GM19351 (cell line): ENCODE data around the gene FOXK1.
"Not testable (repeated sequence)": the region's sequence is repeated elsewhere in the genome, so short reads cannot be mapped to it uniquely, and the experiment has no call there.

Experiments used
- ATAC-seq: cut with Tn5 transposase; IDR thresholded peaks from one replicate; pipeline ENCODE4 v1.9.1; 2021; ENCODE audit warnings: mild to moderate bottlenecking, moderate library complexity; ENCODE audit not compliant: unreplicated experiment

The FOXK1 gene

DNA sequence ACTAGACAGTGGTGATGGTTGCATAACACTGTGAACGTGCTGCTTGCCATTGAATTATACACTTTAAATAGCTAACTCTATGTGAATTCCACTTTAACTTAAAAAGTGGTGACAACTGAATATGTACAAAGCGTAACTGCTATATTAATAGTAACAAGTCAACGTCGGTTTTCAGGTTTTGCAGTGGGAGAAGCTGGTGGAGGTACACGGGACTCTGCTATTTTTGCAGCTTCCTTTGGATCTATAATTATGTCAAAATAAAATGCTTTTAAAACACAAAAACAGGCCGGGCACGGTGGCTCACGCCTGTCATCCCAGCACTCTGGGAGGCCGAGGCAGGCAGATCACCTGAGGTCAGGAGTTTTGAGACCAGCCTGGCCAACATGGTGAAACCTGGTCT is 114.4 kb downstream of the FOXK1 start:
- ATAC-seq: no peak

DNA sequence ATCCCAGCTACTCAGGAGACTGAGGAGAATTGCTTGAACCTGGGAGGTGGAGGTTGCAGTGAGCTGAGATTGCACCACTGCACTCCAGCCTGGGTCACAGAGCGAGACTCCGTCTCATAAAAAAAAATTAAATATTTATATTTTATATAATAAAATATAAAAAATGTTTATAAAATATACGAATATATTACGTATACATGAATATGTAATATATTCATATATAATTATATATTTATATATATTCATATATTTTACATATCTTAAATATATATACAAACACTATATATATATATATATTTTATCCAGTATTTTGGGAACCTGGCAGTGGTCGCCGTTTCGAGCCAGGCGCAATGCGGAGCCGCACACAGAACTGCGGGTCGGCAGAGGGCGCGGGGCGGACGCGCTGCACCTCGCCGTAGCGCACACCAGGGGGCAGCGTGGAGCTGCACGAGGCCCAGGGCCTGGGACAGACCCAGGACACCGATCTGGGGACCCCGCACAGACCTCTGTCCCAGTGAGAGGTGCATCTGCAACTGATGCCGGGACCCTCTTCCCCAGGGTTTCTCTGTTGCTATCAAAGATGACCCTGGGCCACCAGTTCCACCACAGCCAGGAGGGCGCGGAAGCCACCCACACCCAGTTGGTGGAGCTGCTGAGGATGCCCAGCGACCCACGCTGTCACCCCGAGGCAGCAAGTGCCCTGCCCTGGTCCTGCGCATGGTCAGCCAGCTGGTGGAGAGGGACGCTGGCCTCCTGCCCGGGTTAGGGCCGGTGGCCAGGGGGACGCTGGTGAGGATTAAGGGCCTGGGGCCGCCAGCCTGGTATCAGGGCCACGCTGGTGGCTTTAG is 116.0 kb downstream of the FOXK1 start:
- peak; percentile 90 for ATAC-seq

DNA sequence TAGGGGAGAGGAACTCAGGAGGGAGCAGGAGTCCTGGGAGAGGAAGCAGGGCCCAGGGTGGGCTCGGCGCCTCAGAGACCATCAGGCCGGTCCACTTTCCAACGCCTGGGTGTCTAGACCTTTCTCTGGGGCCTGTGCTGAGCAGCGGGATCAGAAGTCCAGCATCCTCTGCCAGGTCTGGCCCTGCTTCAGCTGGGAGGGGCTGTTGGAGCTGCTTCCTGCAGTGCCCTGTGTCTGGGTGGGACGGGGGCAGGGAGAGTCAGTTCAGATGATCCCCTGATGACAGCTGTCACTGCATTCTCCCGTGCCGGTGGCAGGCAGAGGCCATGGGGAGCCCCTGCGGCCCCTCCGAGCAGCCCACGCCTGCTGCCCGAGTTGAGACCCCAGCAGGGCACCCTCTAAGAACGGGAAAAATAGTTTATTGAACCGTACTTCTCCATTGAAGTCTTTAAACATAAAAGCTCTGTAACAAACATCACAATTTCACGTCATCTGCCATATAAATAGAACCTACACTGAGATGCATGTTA is 116.7 kb downstream of the FOXK1 start:
- no peak for ATAC-seq

DNA sequence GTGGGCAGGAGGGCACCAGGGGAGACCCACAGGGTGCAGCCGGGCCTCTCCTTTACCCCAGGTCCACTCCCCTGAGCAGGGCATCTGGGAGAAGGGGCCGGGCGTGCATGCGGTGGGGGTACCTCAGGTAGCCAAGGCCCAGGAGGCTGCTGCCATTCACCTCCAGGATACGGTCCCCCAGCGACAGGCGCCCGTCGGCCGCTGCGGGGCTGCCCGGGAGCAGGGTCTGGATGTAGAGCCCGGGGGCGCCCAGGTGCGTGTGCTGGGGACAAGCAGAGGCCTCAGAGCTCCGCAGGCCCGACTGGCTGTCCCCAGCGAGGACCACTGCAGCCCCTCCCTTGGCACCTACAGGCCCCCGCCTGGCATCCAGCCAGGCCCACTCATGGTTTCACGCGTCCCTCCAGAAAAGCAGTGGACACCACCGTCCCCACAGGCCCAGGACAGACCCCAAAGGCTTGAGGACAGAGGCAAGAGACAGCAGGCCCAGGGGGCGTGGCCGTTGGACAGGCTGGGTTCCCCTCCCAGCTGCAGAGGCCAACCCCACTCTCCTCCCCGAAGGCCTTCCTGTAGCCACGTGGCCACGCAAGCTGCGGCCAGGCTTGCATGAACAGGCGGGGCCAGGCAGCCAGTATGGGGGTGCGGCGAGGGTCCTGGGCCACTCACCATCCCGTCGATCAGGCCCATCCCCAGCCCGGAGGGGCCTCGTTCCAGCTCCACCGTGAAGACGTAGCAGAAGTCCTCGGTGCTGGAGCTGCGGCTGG is 117.6 kb downstream of the FOXK1 start:
- ATAC-seq: no peak

DNA sequence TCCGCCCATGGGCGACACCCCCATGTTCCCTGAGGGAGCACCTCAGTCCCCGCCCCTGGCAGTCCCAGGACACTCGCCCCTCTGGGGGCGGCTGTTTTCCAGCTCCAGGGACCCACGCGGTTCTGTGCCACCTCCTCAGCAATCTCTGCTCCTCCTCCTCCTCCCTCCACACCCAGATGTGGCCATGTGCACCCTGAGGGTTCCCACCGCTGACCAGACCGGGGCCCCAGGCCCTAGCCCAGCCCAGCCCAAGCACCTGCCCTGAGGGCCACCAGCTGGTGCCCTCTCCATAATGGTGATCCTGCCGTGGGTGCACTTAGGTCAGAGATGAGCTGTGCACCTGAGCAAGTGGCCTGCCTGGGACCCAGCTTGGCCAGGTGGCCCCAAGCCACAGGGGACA is 118.4 kb downstream of the FOXK1 start:
- no peak for ATAC-seq

DNA sequence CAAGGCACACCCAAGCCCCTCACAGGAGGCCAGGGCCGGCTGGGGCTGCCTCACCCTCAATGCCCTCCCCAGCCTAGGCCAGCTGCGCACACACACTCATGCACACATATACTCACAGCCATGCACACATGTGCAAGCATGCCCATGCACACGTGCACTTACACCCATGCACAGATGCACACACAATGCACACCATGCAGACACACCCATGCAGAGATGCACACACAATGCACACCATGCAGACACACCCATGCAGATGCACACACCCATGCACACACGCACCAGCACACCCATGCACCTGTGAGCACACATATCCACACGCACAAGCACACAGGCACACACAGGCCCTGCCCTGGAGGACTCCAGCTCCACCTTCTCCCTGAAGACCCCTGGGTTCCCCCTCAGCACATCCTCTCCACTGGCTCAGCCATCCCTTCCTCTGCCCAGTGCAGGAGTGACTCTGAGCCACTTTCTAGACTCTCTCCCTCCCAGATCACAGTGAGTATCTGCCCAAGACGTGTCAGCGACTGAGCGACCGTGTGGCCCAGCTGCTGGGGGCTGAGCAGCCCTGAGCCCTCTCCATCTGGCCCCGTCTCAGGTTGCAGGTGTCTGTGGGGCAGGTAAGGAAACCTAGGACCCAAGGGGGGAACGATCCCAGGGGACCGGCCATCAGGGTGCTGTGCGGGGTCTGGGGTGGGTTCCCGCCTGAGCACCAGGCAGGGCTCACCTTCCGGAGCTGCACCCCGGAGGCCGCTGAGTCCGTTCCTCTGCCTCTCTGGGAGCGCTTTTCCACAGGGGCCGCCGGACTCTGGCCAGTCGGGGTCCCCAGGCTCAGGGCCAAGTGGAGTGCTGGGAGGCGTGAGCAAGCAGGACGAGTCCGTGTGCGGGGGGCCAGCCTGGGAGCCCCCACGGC is 119.1 kb downstream of the FOXK1 start:
- ATAC-seq: no peak

DNA sequence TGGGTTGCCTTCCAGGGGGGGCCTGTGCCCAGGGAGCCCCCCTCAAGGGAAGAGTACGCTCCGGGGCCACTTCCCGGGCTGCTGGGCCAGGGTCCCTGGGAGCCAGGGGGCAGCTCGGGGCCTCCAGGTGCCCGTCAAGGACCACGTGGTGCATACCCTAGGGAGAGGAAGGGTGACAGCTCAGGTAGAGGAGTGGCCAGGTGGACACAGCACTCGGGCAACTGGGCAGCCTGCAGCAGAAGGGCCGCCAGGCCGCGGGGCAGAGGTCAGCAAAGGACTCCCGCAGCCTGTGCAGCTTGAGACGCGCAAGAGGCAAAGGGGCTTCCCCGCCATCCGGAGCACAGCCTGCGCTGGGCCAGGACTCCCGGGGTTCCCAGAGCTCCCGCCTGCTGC is 119.7 kb downstream of the FOXK1 start:
- no peak for ATAC-seq

DNA sequence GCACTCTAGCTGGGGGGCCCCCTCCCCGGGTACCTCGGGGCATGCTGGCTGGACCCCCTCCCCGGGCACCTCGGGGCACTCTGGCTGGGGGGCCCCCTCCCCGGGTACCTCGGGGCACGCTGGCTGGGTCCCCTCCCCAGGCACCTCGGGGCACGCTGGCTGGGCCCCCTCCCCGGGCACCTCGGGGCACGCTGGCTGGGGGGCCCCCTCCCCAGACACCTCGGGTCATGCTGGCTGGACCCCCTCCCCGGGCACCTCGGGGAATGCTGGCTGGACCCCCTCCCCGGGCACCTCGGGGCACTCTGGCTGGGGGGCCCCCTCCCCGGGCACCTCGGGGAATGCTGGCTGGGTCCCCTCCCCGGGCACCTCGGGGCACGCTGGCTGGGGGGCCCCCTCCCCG is 120.5 kb downstream of the FOXK1 start:
- not testable (repeated sequence) for ATAC-seq

DNA sequence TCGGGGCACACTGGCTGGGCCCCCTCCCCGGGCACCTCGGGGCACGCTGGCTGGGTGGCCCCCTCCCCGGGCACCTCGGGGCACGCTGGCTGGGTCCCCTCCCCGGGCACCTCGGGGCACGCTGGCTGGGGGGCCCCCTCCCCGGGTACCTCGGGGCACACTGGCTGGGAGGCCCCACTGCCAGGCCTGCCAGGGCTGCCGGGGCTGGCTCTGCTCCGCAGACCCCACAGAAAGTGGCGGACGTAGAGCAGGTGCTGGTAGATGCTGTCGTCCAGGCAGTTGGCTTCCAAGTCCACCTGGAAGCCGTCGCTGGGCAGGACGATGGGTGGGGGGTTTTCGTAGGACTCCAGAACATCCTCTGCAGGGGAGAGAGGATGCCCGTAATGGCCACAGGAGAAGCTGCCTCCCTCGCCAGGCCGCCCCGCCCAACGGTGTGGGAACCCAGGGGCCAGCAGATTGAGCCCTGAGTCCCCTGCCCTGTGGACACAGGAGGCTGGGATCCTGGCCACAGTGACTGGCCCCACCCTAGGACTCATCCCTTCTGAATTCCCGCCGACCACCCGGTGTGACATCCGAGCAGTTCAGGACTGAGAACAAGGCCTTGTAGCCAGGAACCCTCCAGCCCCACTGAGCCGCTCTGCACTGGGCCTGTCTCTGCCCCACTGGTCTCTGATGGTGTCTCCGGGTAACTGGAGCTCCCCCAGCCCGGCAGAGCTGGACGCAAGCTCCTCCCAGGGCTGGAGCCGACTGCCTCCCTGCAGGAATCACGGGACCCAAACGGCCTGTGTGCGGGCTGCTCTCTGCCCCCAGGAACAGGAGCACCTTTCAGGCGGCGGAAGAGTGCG is 121.5 kb downstream of the FOXK1 start:
- no peak for ATAC-seq

DNA sequence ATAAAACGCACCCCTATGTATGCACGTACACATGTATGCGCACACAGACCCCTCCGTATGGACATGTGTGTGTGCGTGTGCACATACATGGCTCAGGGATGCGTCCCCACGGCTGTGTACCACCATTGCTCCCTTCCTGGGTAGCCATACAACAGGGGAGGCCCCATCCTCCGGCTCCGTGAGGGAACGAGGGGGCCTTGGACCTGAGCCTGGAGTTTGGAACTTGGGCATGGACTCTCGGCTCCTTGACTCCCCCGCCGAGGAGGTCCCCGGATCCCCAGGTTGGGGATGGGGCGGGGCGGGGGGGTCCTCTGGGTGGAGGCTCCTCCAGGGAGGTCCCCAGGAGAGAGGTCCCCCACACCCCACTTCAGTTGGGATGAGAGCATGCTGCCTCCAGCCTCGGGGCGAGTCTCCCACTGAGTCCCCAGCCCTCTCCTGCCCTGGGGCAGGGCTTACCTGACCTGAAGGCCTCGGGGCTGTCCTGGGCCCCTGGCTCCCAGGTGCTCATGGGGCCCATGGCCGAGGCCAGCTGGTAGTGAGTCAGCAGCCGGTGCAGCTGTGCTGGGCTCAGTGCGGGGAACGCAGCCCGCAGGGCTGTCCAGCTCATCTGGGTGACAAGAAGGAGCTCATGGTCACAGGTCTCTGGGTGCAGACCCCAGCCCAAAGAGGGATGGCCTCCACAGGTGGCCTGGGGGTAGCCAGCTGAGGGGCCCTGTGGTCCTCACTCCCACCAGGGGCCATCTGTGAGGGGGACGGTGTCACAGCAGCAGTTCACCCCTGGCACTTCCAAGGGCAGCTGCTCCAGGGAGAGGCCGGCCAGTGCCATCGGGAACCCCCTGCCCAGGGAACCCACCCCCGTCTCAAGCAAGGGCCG is 123.3 kb downstream of the FOXK1 start:
- ATAC-seq: no peak

DNA sequence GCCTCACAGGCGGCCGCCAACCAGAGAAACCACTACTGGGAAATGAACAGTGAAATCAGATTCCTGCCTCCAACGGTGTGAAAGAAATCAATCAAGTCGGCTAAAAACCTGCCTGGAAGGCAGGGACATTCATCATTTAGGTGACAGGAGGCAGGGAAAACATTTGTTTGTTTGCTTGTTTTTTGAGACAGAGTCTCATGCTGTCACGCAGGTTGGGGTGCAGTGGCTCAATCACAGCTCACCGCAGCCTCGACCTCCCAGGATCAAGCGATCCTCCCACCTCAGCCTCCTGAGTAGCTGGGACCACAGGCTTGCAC is 123.8 kb downstream of the FOXK1 start:
- ATAC-seq: no peak

DNA sequence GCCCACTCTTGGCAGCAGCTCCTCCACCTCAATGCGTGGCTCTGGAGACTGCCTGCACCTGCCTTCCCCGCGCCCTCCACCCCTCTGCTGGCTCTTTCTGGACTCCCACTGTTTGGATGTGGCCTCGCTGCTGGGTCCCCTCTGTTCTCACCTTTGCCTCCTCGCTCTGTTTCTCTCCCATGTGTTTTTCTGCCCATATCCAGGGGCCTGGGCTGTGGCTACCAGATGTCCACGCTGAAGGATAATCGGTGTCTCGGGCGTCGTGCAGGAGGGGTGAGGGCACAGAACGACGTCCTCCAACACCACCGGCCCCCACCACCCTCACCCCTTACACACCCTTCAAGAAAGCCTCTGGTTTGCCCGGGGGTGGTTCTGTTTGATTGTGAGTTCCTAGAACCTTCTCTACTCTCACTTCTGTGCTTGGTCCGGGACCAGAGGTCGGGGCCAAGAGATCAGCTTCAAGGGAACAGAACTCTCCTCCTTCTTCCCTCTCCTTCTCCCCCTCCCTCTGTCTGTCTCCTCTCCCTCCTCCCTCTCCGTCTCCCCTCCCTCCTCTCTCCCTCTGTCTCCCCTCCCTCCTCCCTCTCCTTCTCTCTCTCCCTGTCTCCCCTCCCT is 125.0 kb downstream of the FOXK1 start:
- no peak for ATAC-seq

DNA sequence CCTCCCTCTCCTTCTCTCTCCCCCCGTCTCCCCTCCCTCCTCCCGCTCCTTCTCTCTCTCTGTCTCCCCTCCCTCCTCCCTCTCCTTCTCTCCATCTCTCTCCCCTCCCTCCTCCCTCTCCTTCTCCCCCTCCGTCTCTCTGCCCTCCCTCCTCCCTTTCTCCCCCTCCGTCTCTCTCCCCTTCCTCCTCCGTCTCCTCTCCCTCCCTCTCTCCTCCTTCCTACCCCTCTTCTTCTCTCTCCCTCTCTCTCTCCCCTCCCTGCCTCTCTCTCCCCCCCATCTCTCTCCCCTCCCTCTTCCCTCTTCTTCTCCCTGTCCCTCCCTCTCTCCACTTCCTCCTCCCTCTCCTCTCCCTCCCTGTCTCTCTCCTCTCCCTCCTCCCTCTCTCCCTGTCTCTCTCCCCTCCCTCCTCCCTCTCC is 125.5 kb downstream of the FOXK1 start:
- no peak for ATAC-seq

DNA sequence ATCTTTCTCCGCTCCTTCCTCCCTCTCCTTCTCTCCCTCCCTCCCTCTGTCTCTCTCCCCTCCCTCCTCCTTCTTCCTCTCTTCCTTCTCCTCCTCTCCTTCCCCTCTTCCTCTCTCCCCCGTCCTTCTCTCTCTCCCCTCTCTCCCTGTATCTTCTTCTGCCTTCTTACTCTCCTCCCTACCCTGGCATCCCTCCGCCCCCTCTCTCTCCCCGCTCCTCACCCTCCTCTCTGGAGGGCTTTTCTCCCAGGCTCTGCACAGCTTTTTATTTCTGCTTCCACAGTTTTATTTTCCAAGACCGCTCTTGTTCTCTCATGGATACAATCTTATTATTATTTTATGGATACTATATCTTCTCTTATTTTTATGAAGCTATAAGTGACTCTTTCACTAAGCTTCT is 125.9 kb downstream of the FOXK1 start:
- no peak for ATAC-seq

DNA sequence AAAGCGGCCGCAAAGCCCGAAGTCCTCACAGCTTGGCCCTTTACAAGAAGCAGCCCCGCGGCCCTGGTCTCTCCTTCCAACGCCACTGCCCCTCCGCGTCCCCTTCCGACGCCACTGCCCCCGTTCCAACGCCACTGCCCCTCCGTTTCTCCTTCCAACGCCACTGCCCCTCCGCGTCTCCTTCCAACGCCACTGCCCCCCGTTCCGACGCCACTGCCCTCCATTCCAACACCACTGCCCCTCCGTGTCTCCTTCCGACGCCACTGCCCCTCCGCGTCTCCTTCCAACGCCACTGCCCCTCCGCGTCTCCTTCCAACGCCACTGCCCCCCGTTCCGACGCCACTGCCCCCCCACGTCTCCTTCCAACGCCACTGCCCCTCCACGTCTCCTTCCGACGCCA is 126.5 kb downstream of the FOXK1 start:
- no peak for ATAC-seq

DNA sequence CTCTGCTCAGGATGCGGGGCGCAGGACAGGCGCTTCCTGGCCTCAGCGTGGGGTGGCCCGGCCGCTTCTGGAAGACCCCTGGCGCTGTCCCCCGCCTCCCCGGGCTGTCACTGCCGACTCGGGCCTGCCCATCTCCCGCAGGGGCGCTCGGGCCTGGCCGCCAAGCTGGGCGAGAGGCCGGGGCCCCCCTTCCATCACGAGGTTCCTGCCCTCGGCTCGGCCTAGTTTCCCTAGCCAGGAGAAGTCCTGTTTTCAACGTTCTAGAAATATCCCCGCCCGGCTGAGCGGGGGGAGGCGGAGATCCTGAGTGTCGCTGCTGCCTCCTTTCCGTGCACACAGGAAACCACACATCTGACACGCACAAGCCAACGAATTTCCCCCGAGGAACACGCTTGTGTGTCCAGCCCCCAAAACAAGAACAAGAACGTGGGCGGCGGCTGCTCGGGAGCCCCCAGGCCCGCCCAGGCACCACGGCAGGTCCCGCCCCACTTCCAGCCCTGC is 127.0 kb downstream of the FOXK1 start:
- ATAC-seq: no peak

DNA sequence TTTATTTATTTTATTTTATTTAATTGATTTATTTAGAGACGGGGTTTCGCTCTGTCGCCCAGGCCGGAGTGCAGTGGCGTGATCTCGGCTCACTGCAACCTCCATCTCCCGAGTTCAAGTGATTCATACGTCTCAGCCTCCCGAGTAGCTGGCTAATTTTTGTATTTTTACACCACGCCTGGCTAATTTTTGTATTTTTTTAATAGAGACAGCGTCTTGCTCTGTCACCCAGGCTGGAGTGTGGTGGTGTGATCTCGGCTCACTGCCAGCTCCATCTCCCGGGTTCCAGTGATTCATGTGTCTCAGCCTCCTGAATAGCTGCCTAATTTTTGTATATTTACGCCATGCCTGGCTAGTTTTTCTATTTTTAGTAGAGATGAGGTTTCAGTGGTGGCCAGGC is 127.6 kb downstream of the FOXK1 start:
- no peak for ATAC-seq

DNA sequence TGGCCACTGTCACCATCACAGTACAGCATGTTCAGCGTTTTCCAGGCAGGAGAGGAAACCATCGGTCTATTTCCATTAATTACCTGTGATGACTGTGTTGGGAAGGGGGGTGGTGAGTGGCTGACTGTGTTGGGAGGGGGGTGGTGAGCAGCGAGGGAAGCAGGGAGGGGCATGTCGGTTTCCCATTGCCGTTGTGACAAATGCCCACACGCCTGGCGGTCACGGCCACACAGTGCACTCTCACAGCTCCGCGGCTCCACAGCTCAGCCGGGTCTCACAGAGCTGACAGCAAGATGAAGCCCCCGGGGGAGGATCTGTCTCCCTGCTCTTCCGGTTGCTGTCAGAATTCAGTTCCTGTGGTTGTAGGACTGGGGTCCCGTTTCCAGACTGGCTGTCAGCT is 132.3 kb downstream of the FOXK1 start:
- ATAC-seq: no peak

DNA sequence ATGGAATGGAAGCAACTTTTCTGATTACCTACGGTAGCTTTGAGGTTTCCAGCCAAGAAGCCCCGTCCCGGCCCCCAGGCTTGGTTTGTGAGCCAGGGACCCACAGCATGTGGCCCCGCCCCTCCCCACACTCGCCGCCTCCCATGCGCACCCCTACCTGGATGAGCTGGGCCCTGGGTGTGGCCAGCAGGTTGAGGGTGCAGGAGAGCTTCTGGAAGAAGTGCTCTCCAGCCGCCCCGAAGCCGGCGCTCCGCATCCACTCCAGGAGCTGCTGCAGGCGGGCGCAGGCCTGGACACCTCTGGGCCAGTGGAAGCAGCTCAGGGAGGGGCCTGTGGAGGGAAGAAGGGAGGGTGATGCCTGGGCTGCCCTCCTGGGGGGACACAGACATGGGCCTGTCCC is 133.0 kb downstream of the FOXK1 start:
- no peak for ATAC-seq
